CD4-positive, alpha-beta T cell treated with Interleukin-1 beta for 1 hour (primary cell): Measurements from ENCODE around the gene FCRL4.
"Not testable (repeated sequence)": the region's sequence is repeated elsewhere in the genome, so short reads cannot be mapped to it uniquely, and the experiment has no call there.

Source experiments
- DNase-seq, 2 donors: peaks; one replicate each; pipeline ENCODE4 v3.0.0-alpha.2; 2020 to 2022

Gene FCRL4

DNA sequence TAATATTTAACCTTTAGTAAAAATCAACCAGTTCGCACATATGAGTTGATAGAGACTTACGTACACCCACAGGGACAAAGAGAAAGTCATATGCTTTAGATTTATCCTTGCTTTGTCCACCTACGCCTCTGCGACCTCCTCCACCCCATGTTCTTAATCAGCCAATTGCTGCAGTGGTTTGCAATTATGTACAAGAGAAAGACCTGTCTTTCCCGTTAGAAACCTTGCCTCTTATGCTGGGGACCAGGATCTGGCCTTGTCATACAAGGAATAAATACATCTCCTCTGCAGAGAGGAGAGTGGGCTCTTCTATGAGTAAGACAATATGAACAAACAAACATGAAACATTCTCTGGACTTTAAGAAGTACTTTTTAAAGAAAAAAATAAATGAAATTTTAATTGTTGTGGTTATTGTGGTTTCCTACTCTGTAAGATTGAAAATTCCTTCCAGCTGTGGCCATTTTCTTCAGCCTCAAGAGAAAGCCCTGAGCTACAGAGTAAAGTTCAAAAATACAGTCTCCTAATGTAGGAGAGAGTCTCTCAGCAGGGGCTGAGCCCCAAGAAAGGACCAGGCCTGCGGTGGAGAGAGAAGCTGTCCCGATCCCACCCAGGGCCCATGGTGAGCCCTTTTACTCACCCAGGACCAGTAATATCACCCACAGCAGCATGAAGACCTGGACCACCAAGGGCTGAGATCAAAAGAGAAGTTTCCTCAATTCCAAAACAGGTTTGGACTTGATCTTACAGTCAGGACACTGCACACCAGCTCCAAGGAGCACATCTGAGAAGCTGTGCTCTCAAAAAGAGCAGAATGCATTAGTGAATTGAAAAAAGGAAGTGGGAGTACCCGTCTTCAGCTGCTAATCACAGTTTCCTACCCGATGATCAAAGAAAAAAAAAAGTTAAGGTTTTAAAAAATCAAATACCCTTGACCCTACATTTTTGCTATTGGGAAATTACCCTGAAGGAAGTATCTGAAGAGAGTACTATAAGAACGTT lies 45.9 kb downstream of the FCRL4 start, which contains the start of gene FCRL5:
Gene FCRL5, minus strand, starts transcription at position 822 of the 1,000 bp plus-strand sequence. Its CDS starts 153 bp downstream, at position 669.
- DNase-seq, result no peak

DNA sequence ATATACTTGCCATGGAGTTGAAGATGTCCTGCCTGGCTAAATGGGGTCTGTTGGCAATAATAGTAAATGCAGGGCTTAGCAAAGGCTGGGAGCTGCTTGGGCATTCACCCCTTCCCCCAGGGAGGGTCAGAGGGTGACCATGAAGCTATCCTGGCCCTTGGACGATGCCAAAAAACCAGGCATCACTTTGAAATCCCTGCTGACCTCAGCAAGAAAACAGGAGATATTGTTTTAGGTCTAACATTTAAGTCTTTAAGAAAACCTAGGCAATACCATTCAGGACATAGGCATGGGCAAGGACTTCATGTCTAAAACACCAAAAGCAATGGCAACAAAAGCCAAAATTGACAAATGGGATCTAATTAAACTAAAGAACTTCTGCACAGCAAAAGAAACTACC lies 49.8 kb downstream of the FCRL4 start:
- DNase-seq, result not testable (repeated sequence)

DNA sequence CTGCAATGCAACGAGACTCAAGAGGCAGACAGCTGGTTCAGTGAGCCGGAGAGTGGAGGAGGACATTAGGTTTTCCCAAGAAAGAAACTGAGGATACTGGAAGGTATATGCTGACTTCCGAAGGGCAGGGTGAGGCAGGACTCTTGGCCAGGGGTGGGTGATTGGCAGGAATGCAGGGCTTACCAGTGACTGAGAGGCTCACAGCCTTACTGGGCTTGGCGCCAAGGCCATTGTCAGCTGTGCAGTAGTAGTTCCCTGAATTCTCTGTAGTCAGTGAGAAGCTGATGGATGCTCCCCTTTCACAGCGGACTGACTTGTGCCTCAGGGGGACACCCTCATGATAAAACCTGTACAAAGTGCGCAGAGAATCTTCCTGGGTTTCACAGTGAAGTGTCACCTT lies 55.2 kb downstream of the FCRL4 start:
- no peak for DNase-seq

DNA sequence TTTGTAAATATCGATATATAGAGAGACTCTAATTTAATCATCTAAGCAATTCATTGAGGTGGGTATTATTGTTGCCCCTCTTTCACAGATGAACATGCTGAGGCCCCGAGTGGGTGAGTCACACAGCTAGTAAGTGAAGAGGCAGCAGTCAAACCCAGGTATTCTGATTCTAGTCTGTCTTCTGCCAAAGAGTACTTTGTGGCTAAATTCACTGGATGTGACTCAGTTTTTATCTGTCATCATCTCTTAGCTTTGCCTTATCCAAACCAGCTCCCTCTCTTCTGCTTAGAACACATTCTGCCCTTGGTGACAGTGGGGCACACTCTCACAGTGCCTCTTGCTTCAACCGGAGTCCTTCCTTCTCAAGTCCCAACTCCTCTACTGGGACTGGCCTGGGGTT lies 57.0 kb downstream of the FCRL4 start:
- DNase-seq, result no peak

DNA sequence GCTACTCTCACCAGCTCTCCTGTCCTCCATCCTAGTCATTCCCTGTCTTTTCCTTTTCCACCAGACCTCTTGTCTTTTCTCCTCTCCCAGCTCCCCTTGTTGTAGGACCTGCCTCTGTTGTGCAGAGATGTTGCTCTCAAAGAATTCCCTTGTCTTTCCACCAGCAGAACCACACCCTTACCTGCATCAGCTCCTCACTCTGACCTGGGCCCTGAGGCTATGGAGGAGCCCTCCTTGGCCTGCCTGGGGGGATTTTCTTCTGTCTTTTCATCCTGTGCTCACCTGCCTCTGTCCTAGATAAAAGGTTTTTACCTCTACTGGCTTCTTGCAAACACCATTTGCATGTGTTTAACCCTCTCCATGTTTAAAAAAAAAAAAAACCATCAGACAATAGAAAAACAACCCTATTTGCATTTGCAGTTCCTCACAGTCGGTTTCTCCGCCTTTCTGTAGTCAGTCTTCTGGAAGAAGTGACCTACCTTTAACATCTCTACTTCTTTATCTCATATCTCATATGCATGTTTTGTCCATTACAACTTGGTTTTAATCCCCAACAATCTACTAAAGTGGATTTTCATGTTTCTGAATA lies 57.6 kb downstream of the FCRL4 start:
- DNase-seq, result no peak

DNA sequence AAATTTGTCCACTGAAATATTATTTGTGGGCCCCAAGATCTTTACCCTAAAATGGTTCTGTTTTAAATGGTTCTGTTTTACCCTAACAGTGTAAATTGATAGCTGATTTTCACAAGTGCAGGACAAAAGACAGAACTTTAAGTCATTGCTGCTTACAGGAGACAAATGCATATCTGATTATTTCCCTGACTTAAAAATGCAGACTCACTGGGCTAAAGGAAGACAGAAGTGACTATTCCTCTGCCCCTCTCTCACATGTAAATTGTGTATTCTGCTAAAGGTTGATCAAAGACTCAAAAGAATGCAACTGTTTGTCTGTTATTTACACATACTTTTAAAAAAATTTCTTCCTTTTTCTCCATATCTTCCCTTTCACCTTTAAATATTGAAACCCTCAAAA lies 58.3 kb downstream of the FCRL4 start:
- no peak for DNase-seq

DNA sequence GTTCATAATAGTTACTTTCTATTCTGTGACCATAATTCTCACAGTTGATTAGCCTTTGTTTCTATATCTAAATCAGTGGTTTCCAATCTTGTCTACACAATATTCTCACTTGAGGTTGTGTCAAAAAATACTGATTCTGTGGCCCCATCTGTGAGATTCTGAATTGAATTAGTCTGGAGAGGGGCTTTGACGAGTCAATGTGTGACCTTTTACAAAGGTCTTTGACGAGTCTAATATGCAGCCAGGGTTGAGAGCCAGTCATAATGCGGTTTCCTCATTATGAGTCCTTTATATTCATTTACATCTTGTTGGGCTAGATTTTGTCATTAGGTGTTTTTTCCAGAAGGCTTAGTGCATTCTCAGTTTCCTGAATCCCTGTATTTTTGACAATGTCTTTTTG lies 65.3 kb downstream of the FCRL4 start:
- DNase-seq, result no peak

DNA sequence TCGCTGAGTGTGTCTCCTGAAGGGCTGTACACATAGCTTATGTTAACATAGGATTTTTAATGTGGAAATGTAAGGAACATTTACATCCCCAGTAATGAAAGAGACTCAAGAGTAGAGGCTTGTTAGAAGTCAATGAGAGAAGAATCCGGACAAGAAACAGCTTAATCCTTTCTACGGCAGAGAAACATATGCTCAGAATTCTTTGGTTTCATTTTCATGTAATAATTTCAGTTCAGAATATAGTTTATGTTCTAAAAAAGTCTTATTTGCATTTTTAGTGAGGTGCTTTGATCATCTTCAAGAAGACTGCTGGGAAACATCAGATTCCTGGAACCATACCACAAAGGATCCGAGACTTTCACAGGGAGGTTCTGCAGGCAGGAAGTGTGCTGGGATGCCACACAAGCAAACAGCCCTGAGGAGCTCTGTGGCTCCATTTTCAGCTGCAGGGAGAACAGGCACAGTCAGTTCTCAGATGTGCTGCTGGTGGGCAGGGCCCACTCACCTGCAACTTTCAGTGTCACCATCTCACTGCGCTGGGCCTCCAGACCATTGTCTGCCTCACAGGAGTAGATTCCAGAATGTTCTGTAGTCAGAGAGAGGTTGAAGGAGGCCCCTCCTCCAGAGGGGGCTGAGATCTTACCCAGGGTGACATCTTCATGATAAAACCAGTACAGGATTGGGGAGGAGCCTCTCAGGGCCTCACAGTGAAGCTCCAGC lies 74.0 kb downstream of the FCRL4 start:
- no peak for DNase-seq
